Lower lobe of right lung (tissue), 2 donors: ENCODE data around the gene MDM4. TPM values are rescaled to one million over a fixed set of nuclear protein-coding genes. Genes with fewer than 3 reads are reported as not detected.

Experiments used
- ATAC-seq, 2 donors: fragments of 200-7000 bp; cut with Tn5 transposase; one replicate each; pipeline ENCODE4 v1.9.1; 2020 to 2022; ENCODE audit warnings: mild to moderate bottlenecking in 2 of 2, moderate library complexity in 2 of 2
- DNase-seq: peaks from one replicate; pipeline ENCODE4 v3.0.0-alpha.2; 2020
- H3K27ac ChIP-seq: fragments of 200-600 bp; one replicate; pipeline ENCODE4 v1.8.0; 2022
- H3K27me3 ChIP-seq: fragments of 200-600 bp; one replicate; pipeline ENCODE4 v1.8.0; 2022; ENCODE audit warnings: low read depth
- H3K36me3 ChIP-seq: fragments of 200-600 bp; one replicate; pipeline ENCODE4 v1.8.0; 2022; ENCODE audit warnings: mild to moderate bottlenecking
- H3K4me1 ChIP-seq: fragments of 200-600 bp; one replicate; pipeline ENCODE4 v1.8.0; 2022
- H3K4me3 ChIP-seq: fragments of 200-600 bp; one replicate; pipeline ENCODE4 v1.8.0; 2022; ENCODE audit warnings: mild to moderate bottlenecking
- H3K9me3 ChIP-seq: fragments of 200-600 bp; one replicate; pipeline ENCODE4 v1.8.0; 2022
- CTCF ChIP-seq: fragments of 200-600 bp; IDR thresholded peaks from one replicate; pipeline ENCODE4 v1.8.0; 2022; ENCODE audit warnings: antibody characterized with exemption, mild to moderate bottlenecking
- intact Hi-C: fragments of 100-400 bp; cut with DNase I; formaldehyde crosslinking; loops from one replicate; pipeline ENCODE4 v1.11.0; 2022
- total RNA-seq: library from RNA; stranded (reverse); fragmentation: NEBNext Ultra II Directional; extraction: Animal tissue kit (Norgen Biotek cat#: 25700); gene quantifications from one replicate; pipeline ENCODE4 v1.2.1, GENCODE V29; 2021
- donor health status: DM: no; HTN: yes; CAD: no; lungs with severe emphysema.

The MDM4 gene
- total RNA-seq, 1 donor from 2014 or later, result 77.9 TPM

GRCh38 chr1:204599596-204599995 lies 83.4 kb downstream of the MDM4 start:
- intact Hi-C loops, result no loop called here
- no peak for TF ChIP-seq CTCF
- DNase-seq (no peak), ATAC-seq (no peak)
- Histone ChIP-seq H3K27ac (no peak overlapping the region), H3K4me3 (no peak overlapping the region), H3K36me3 (no peaks in the 10 kb centered on the region), H3K4me1 (no peaks in the 10 kb centered on the region), H3K9me3 (no peaks in the 10 kb centered on the region), H3K27me3 (no peaks in the 10 kb centered on the region)

- no peak for DNase-seq
- H3K36me3 ChIP-seq, result no peaks in the 10 kb centered on the region
- H3K9me3 ChIP-seq, result no peaks in the 10 kb centered on the region
- H3K4me3 ChIP-seq, result no peak overlapping the region
- no peak overlapping the region for H3K27ac ChIP-seq
- ATAC-seq, result no peak
- no peaks in the 10 kb centered on the region for H3K4me1 ChIP-seq
- no peak for TF ChIP-seq CTCF
- intact Hi-C loops, result no loop called here
- no peaks in the 10 kb centered on the region for H3K27me3 ChIP-seq
These were observed 84.0 kb downstream of the MDM4 start for GRCh38 chr1:204600203-204600602.

- H3K27me3 ChIP-seq, result no peaks in the 10 kb centered on the region
- no peak overlapping the region for H3K4me3 ChIP-seq
- no peak for TF ChIP-seq CTCF
- H3K4me1 ChIP-seq, result no peaks in the 10 kb centered on the region
- ATAC-seq, result no peak
- no peaks in the 10 kb centered on the region for H3K36me3 ChIP-seq
- H3K27ac ChIP-seq, result no peak overlapping the region
- intact Hi-C loops, result no loop called here
- no peaks in the 10 kb centered on the region for H3K9me3 ChIP-seq
- no peak for DNase-seq
These were observed 84.8 kb downstream of the MDM4 start for GRCh38 chr1:204600968-204601367.

- Histone ChIP-seq H3K4me3 (no peak overlapping the region), H3K4me1 (no peaks in the 10 kb centered on the region), H3K27me3 (no peaks in the 10 kb centered on the region), H3K9me3 (no peaks in the 10 kb centered on the region), H3K27ac (no peak overlapping the region), H3K36me3 (no peaks in the 10 kb centered on the region)
- ATAC-seq (no peak), DNase-seq (no peak)
- intact Hi-C loops, result no loop called here
- no peak for TF ChIP-seq CTCF
These were observed 85.9 kb downstream of the MDM4 start for GRCh38 chr1:204602111-204602579.

GRCh38 chr1:204602871-204603542 lies 86.8 kb downstream of the MDM4 start:
- Histone ChIP-seq H3K27me3 (no peaks in the 10 kb centered on the region), H3K9me3 (no peaks in the 10 kb centered on the region), H3K36me3 (no peaks in the 10 kb centered on the region), H3K4me3 (no peak overlapping the region), H3K27ac (no peak overlapping the region), H3K4me1 (no peaks in the 10 kb centered on the region)
- intact Hi-C loops, result no loop called here
- DNase-seq (no peak), ATAC-seq (no peak)
- no peak for TF ChIP-seq CTCF
